ENCODE data around the gene NFE2L2.

- TF ChIP-seq CTCF (IDR thresholded peaks at IDR 0.05): no peak
- no peak for TF ChIP-seq EP300 (IDR thresholded peaks at IDR 0.05)
Measured at GRCh38 chr2:177243073-177243472, 21.5 kb downstream of the NFE2L2 start.

Measured in esophagus muscularis mucosa (tissue), 3 donors.